Measurements from ENCODE around the gene IPO11. TPM values are rescaled to one million over a fixed set of nuclear protein-coding genes. Genes with fewer than 3 reads are reported as not detected.
"Not testable (repeated sequence)": the region's sequence is repeated elsewhere in the genome, so short reads cannot be mapped to it uniquely, and the experiment has no call there.

Gene IPO11
- total RNA-seq, 1 experiment from 2014 or later = 29.3 TPM

DNA sequence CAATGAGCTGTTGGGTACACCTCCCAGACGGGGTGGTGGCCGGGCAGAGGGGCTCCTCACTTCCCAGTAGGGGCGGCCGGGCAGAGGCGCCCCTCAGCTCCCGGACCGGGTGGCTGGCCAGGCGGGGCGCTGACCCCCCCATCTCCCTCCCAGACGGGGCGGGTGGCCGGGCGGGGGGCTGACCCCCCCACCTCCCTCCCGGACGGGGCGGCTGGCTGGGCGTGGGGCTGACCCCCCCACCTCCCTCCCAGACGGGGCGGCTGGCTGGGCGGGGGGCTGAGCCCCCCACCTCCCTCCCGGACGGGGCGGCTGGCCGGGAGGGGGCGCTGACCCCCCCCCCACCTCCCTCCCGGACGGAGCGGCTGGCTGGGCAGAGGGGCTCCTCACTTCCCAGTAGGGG, 100.5 kb downstream of the IPO11 start:
- not testable (repeated sequence) for DNase-seq (ENCODE audit: low read depth)

- DNase-seq (ENCODE audit: low read depth) = no peak
These were observed 102.1 kb downstream of the IPO11 start for GRCh38 chr5:62514510-62515119.

DNA sequence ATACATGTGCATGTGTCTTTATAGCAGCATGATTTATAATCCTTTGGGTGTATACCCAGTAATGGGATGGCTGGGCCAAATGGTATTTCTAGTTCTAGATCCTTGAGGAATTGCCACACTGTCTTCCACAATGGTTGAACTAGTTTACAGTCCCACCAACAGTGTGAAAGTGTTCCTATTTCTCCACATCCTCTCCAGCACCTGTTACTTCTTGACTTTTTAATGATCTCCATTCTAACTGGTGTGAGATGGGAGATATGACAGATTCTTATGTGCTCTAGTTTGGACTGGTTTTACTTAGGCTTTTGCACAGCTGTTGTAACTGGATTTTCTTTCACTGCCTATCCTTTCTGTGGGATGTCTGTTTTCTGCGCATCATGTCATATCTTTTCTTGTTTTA, 108.2 kb downstream of the IPO11 start:
- DNase-seq (ENCODE audit: low read depth) = peak; percentile 37

GRCh38 chr5:62521319-62521718, 108.8 kb downstream of the IPO11 start:
- no peak for DNase-seq (ENCODE audit: low read depth)

- DNase-seq (ENCODE audit: low read depth) = no peak
These were observed 110.2 kb downstream of the IPO11 start for GRCh38 chr5:62522811-62523210.

DNA sequence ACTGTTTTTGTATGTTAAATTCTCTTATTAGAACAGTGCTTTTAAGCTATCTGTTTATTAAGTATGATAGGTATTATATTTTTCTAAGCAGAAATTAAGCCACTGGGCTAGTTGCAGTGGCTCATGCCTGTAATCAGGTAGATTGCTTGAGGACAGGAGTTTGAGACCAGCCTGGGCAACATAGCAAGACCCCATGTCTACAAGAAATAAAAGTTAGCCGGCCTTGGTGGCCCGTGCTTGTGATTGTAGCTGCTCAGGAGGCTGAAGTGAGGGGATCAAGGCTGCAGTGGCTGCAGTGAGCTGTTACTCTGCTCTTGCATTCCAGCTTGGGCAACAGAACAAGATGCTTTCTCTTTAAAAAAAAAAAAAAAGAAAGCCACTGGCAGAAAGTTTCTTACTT, 121.0 kb downstream of the IPO11 start:
- no peak for DNase-seq (ENCODE audit: low read depth)

- DNase-seq (ENCODE audit: low read depth) = no peak
These were observed 122.1 kb downstream of the IPO11 start for GRCh38 chr5:62534461-62535236.

DNA sequence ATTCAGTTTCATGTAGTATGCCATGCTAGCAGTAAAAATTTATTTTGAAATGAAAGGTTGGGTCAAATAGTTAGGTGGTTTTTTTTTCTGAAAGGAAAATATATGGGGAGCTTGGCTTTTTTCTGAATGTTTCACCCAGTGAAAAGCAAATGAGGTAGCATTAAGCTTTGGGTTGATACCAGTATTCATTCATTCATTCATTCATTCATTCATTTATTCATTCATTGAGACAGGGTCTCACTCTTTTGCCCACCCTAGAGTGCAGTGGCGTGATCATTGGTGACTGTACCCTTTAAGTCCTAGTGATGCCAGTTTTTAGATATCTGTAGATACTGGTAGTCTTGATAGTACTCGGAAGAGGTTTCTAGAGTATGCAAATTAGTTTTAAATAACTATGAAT, 123.7 kb downstream of the IPO11 start:
- DNase-seq (ENCODE audit: low read depth) = no peak

GRCh38 chr5:62536783-62537182, 124.2 kb downstream of the IPO11 start:
- DNase-seq (ENCODE audit: low read depth) = no peak

- peak; percentile 70 for DNase-seq (ENCODE audit: low read depth)
These were observed 125.7 kb downstream of the IPO11 start for GRCh38 chr5:62538017-62538942.

DNA sequence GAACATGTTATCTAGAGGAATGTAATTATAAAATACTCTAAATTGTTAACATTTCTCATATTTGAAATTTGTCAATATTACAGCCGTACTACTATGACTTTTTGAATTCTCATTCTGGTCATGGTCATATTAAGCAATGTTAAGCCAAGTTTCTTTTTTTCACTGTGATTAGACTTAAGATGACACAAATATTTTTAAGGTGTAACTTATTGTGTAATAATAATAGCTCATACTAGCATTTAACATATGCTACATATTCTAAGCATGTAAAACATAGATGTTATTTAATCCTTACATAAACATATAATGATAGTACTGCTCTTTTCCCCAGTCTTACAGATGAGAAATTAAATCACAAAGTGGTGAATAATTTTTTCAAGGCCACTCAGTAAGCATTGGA, 130.2 kb downstream of the IPO11 start:
- no peak for DNase-seq (ENCODE audit: low read depth)

DNA sequence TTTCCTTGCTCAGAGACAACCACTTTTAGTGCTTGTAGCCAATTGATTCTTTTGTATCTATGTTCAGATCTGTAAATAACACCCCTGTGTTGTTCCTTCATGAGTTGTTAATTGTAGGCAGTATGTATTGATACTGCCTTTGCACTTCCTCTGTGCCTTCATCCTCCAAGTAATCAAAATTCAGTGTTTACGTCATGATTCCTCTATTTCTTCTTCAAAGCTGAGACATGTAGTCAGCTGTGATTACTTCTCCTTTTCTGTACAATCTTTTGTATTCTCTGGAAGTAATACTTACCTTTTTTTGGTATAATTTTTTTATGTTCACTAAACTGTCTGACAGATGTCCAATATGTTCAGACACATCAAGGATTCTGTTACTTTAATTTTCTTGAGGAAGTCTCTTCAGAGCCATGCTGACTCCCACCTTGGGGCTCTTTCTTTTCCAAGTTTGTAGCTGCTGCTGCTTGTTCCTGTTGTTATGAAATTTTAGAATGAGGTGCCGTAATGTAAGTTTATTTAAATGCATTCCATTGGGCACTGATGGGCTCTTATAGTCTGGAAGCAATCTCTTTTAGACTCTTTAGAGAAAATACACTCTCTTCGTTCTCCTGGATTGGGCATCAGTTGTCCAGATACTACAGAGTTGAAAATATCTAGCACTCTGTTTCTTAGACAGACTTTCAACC, 135.5 kb downstream of the IPO11 start:
- no peak for DNase-seq (ENCODE audit: low read depth)

- DNase-seq (ENCODE audit: low read depth) = no peak
These were observed 137.5 kb downstream of the IPO11 start for GRCh38 chr5:62550103-62550502.

GRCh38 chr5:62555930-62556329, 143.4 kb downstream of the IPO11 start:
- no peak for DNase-seq (ENCODE audit: low read depth)

GRCh38 chr5:62558941-62559340, 146.4 kb downstream of the IPO11 start:
- DNase-seq (ENCODE audit: low read depth) = no peak

- DNase-seq (ENCODE audit: low read depth) = no peak
These were observed 148.2 kb downstream of the IPO11 start for GRCh38 chr5:62560786-62561185.

DNA sequence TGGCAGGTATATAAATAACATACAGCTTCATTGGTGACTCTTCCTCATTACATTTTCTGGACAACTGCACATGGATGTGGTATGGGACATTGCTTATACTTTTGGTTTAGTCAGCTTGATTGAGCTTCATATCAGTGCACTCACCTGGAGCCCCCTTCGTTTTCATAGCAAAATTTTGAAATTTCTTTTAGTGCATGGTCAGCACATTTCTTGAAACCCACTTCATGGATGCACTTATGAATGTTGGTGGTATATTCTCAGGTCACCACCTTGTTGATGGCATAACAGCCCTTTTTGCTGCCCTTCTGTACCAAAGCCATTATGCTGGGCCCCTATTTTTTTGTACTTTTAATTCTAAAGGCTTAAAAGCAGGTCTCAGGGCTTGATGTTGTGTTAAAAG, 149.3 kb downstream of the IPO11 start:
- DNase-seq (ENCODE audit: low read depth) = no peak

DNA sequence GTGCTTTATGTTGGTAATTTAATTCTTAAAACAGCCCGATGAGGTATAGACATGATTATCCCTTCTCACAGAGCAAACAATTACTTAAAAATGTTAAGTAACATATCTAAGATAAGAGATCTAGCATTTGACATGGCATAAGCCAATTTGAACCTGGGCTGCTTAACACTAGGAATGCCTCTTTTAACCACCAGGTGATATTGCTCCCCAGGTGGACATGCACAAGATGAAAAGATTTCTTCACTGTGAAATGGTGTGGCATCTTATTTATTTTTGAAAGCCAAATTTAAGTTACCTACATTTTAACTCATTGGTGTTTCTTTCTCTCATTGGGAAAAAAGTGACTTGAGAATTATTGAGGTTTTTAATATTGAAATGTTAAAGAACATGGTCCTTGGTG, 150.3 kb downstream of the IPO11 start:
- no peak for DNase-seq (ENCODE audit: low read depth)

GRCh38 chr5:62564101-62564500, 151.5 kb downstream of the IPO11 start:
- DNase-seq (ENCODE audit: low read depth) = no peak

- not testable (repeated sequence) for DNase-seq (ENCODE audit: low read depth)
These were observed 153.2 kb downstream of the IPO11 start for GRCh38 chr5:62565740-62566139.

DNA sequence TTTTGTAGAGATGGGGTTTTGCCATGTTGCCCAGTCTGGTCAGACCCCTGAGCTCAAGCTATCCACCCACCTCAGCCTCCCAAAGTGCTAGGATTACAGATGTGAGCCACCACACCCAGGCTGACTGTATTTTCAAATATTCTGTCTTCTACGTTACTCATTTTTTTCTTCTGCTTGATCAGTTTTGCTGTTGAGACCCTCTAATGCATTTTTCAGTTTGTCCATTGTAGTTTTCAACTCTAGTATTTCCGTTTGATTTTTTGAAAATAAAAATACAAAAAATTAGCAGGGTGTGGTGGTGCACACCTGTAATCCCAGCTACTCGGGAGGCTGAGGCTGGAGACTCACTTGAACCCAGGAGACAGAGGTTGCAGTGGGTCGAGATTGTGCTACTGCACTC, 155.6 kb downstream of the IPO11 start:
- no peak for DNase-seq (ENCODE audit: low read depth)
